Subcutaneous abdominal adipose tissue (tissue), 5 donors: ENCODE data around the gene ARHGEF9.
A peak's percentile ranks its signal among the peaks of the same experiment; 100 is the strongest.
"Not testable (repeated sequence)": the region's sequence is repeated elsewhere in the genome, so short reads cannot be mapped to it uniquely, and the experiment has no call there.

Experiments
- H3K27ac ChIP-seq: one replicate; pipeline ENCODE4 v1.7.0; 2013; ENCODE audit warnings: low read depth, mild to moderate bottlenecking, inconsistent platforms, low read length, moderate library complexity
- H3K27me3 ChIP-seq, 5 donors: one replicate each; pipeline ENCODE4 v1.7.0; 2013; ENCODE audit warnings: low read length in 5 of 5, inconsistent platforms in 1 of 5; ENCODE audit not compliant: control insufficient read depth in 5 of 5, insufficient read depth in 4 of 5
- H3K36me3 ChIP-seq, 5 donors: one replicate each; pipeline ENCODE4 v1.7.0; 2013; ENCODE audit warnings: low read length in 5 of 5; ENCODE audit not compliant: control insufficient read depth in 5 of 5, insufficient read depth in 5 of 5
- H3K4me1 ChIP-seq, 5 donors: one replicate each; pipeline ENCODE4 v1.7.0; 2013; ENCODE audit warnings: low read length in 5 of 5, mild to moderate bottlenecking in 3 of 5, moderate library complexity in 1 of 5; ENCODE audit not compliant: control insufficient read depth in 5 of 5, insufficient read depth in 5 of 5
- H3K4me3 ChIP-seq, 5 donors: one replicate each; pipeline ENCODE4 v1.7.0; 2013; ENCODE audit warnings: low read length in 5 of 5, low read depth in 1 of 5
- H3K9ac ChIP-seq, 5 donors: one replicate each; pipeline ENCODE4 v1.7.0; 2013; ENCODE audit warnings: low read length in 5 of 5, mild to moderate bottlenecking in 4 of 5, moderate library complexity in 3 of 5
- H3K9me3 ChIP-seq, 5 donors: one replicate each; pipeline ENCODE4 v1.7.0; 2013; ENCODE audit warnings: low read length in 5 of 5; ENCODE audit not compliant: control insufficient read depth in 5 of 5
- donor health status: healthy.
- donor health status: healthy.
- donor health status: healthy.
- donor health status: healthy.
- donor health status: healthy.

Gene ARHGEF9

DNA sequence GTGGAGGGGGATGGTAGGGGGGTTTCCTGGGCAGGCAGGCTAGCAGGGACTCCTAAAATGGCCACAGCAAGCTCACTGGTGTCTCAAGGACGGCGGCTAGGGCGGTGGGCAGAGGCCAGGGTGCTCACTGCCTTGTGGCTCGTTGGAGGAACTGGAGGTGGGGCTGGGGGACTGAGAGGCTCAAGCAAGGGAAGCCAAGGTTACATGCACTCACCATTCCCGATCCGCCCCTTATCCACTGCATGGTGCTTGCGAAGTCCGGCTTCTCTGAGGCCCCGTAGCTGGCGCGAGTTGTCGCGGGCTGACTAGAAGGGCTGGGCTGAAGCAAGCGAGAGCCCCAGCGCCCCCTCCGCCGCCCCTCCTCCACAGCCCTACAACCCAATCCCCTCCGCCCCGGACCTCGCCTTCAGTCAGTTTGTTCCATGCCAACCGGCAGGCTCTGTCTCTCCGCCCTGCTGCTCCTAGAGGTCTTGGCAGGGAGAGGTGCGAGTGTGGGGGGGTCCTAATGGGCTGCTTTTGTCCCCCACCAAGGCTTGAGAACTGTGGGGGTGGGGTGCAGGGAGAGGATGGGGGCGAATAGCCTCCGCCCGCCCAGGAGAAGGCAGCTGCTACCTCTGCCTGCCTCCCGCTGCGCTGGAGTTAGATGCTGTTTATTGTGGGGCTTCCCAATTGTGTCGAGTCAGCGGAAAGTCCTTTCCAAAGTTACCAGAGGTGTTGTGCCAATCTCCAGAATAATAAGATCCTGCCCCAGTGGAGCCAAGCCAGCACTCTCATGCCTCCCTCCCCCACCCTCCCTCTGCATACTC lies at the start of gene ARHGEF9:
ARHGEF9 (minus strand) TSS at position 313 of the 806 bp plus-strand sequence; CDS start at position 244, 69 bp downstream.
- peaks cover 5 to 17% (median 10%) of the 10 kb centered on the region in 5 donors for H3K27me3 ChIP-seq
- no peaks in the 10 kb centered on the region for H3K36me3 ChIP-seq
- H3K9me3 ChIP-seq: peaks cover 0 to 3% (median 2%) of the 10 kb centered on the region in 5 donors
- H3K4me3 ChIP-seq: peak within 1 kb of the TSS; percentile 38 to 55 (median 54)
- H3K27ac ChIP-seq: no peak within 1 kb of the TSS
- peak within 1 kb of the TSS in 1 of 5 donors; percentile 31 for H3K9ac ChIP-seq
- peaks cover 0 to 7% (median 5%) of the 10 kb centered on the region in 5 donors for H3K4me1 ChIP-seq

DNA sequence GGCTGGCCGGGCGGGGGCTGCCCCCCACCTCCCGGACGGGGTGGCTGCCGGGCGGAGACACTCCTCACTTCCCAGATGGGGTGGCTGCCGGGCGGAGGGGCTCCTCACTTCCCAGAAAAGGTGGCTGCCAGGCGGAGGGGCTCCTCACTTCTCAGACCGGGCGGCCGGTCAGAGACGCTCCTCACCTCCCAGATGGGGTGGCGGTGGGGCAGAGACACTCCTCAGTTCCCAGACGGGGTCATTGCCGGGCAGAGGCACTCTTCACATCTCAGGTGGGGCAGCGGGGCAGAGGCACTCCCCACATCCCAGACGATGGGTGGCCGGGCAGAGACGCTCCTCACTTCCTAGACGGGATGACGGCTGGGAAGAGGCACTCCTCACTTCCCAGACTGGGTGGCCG lies 40.4 kb upstream of the ARHGEF9 start:
- not testable (repeated sequence) for H3K27ac ChIP-seq, H3K36me3 ChIP-seq, H3K4me3 ChIP-seq, H3K27me3 ChIP-seq, H3K9ac ChIP-seq, H3K4me1 ChIP-seq
- H3K9me3 ChIP-seq: peaks cover 0 to 25% (median 17%) of the 10 kb centered on the region in 5 donors

DNA sequence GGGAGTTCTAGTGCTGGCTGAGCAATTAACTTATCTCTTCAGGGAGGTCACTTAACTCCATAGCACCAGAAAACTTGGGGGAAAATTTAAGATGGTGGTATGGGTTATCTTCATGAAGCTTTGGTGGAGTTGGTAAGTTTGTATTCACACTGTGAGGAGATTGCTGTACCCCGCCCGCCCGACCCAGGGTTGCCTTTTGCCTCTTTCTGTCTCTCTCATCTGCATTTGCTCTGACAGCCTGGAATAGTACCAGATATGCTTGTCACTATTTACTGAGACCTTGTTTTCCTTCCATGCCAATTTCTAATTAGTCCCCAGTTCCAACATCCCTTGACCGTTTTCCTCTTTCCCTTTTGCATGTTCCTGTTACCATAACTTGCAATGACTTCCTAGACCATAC lies 33.1 kb upstream of the ARHGEF9 start:
- Histone ChIP-seq H3K36me3 (no peaks in the 10 kb centered on the region), H3K27ac (no peak overlapping the region), H3K27me3 (no peaks in the 10 kb centered on the region), H3K9me3 (peaks cover 0 to 12% (median 6%) of the 10 kb centered on the region in 5 donors), H3K9ac (no peak overlapping the region), H3K4me3 (no peak overlapping the region), H3K4me1 (no peaks in the 10 kb centered on the region)

DNA sequence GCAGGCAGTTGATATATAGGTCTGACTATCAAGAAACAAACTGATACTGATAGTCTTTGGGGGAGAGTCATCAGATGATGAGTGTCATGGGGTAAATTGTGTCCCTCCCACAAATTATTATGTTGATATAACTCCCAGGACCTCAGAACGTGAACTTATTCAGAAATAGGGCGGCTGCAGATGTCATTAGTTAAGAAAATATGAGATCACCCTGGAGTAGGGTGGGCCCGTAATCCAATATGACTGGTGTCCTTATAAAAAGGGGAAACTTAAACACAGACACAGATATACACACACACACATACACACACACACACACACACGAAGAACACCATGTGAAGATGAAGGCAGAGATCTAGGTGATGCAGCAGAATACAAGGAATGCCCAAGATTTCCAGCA lies 32.7 kb upstream of the ARHGEF9 start:
- no peak overlapping the region for H3K27ac ChIP-seq
- no peak overlapping the region for H3K9ac ChIP-seq
- H3K4me1 ChIP-seq: no peaks in the 10 kb centered on the region
- no peak overlapping the region for H3K4me3 ChIP-seq
- H3K27me3 ChIP-seq: no peaks in the 10 kb centered on the region
- H3K36me3 ChIP-seq: no peaks in the 10 kb centered on the region
- peaks cover 0 to 8% (median 4%) of the 10 kb centered on the region in 5 donors for H3K9me3 ChIP-seq

DNA sequence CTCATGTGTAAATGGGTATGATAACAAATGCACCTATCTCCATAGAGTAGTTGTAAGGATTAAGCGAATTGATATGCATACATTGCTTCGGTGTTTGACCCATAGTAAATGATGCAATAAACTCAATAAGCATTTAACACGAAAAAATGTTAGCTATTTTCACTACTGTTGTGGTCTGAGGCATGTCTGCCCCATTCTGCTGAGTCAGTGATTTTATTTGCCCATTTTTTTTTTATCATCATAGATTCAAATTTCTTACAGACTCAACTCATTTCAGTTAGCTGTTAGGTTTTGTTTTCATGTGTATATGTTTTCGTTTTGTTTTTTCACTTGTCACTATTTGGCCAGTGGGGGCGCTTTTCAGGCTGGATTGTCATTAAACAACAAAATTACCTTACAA lies 27.8 kb upstream of the ARHGEF9 start:
- H3K27me3 ChIP-seq: peaks cover 0 to 5% (median 0%) of the 10 kb centered on the region in 5 donors
- no peaks in the 10 kb centered on the region for H3K36me3 ChIP-seq
- peaks cover 0 to 2% (median 0%) of the 10 kb centered on the region in 5 donors for H3K9me3 ChIP-seq
- no peak overlapping the region for H3K4me3 ChIP-seq
- no peak overlapping the region for H3K27ac ChIP-seq
- H3K4me1 ChIP-seq: no peaks in the 10 kb centered on the region
- H3K9ac ChIP-seq: no peak overlapping the region

DNA sequence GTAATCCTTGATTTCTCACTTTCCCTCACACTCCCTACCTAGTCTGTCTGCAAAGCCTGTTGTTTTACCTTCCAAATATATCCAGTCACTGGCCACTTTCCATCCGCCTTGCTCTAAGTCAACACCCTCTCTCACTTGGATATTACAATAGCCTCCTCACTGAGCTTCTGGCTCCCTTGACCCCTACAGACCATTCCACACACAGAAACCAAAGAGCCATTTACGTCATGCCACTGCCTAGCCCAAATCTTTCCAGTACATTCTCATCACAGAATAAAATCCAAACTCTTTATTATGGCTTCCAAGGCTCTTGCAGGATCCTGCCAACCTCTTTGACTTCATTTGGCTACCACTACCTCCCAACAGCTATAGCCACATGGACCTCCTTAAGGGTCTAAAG lies 25.7 kb upstream of the ARHGEF9 start:
- Histone ChIP-seq H3K9ac (no peak overlapping the region), H3K4me1 (no peaks in the 10 kb centered on the region), H3K36me3 (no peaks in the 10 kb centered on the region), H3K4me3 (no peak overlapping the region), H3K27ac (no peak overlapping the region), H3K9me3 (peaks cover 0 to 2% (median 0%) of the 10 kb centered on the region in 5 donors), H3K27me3 (peaks cover 0 to 5% (median 0%) of the 10 kb centered on the region in 5 donors)

DNA sequence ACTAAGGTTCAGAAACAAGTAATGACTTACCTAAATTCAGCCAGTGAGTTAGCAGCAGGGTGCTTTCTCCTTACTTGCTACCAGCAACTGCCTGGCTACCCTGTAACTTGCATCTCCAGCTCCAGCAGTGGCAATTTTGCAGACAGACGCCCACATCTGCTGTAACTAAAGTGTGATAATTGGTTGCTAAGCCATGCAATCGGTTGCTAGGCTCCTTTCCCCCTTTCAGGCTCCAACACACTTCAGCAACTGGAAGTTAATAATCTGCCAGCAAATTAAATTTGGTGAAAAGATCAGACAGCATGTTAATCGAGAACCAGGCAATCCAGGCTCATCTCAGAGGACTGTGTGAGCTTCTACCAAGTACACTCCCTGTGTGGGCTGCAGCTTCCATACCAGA lies 24.2 kb upstream of the ARHGEF9 start:
- no peaks in the 10 kb centered on the region for H3K4me1 ChIP-seq
- H3K36me3 ChIP-seq: no peaks in the 10 kb centered on the region
- H3K9ac ChIP-seq: no peak overlapping the region
- H3K27me3 ChIP-seq: peaks cover 0 to 8% (median 0%) of the 10 kb centered on the region in 5 donors
- H3K4me3 ChIP-seq: no peak overlapping the region
- H3K9me3 ChIP-seq: peaks cover 0 to 2% (median 0%) of the 10 kb centered on the region in 5 donors
- no peak overlapping the region for H3K27ac ChIP-seq

DNA sequence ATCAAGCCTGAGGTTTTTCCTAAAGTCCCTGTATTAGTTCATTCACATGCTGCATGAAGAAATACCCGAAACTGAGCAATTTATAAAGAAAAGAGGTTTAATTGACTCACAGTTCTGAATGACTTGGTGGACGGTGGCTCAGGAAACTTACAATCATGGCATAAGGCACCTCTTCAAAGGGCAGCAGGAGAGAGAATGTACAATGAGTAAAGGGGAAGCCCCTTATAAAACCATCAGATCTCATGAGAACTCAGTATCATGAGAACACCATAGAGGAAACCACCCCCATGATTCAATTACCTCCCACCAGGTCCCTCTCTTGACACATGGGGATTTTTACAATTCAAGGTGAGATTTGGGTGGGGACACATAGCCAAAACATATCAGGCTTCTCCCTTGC lies 10.4 kb upstream of the ARHGEF9 start:
- H3K4me3 ChIP-seq, H3K36me3 ChIP-seq, H3K9ac ChIP-seq, H3K4me1 ChIP-seq, H3K9me3 ChIP-seq, H3K27ac ChIP-seq: not testable (repeated sequence)
- H3K27me3 ChIP-seq: peaks cover 0 to 12% (median 3%) of the 10 kb centered on the region in 5 donors

DNA sequence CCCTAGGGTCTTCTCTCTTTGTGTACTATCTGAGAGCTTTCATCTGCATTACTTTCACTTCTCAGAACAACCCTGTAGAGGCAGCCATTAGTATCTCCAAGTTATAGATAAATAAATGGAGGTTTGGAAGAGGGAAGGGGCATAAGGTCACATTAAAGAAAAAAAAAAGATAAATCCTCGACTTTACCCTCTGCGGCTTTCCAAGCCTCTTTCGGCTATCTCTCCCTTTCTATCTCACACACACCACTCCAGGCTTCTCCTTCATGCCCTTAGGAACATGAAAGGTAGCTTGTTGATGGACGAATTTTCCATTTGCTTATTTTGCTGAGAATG lies 660 bp upstream of the ARHGEF9 start:
- H3K9me3 ChIP-seq: no peaks in the 10 kb centered on the region
- H3K27ac ChIP-seq: no peak overlapping the region
- no peak overlapping the region for H3K9ac ChIP-seq
- H3K36me3 ChIP-seq: no peaks in the 10 kb centered on the region
- peak overlapping the region in 4 of 5 donors; percentile 33 to 55 (median 54) for H3K4me3 ChIP-seq
- H3K4me1 ChIP-seq: peaks cover 0 to 7% (median 5%) of the 10 kb centered on the region in 5 donors
- peaks cover 5 to 17% (median 10%) of the 10 kb centered on the region in 5 donors for H3K27me3 ChIP-seq

DNA sequence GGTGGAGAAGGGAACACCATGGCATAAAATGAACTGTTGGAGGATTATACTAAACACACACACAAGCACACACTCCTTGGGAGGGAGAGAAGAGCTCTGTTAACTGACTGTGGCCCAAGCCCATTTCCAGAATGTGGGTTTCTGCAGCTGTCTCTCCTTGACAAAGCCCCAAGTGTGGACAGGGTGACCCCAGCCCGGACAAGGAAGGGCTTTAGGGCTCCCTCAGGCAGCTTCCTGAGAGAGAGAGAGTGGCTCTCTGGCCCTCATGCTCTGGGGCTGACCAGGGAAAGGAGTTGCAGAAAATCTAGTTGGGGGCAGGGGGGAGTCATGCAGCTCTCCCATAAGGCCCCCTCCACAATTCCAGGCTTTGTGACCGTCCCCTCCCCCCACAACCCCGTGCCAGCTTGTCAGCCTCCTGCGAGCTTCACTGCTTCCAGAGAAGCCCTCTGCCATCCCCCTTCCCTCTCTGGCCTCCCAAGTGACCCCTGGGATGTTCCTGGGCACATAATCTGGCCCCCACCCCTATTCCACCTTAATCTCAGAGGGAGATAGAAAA lies 590 bp downstream of the ARHGEF9 start:
- Histone ChIP-seq H3K9ac (peak overlapping the region in 1 of 5 donors; percentile 31), H3K4me3 (peak overlapping the region in 4 of 5 donors; percentile 53 to 55 (median 54)), H3K4me1 (peaks cover 0 to 7% (median 5%) of the 10 kb centered on the region in 5 donors), H3K27ac (no peak overlapping the region), H3K9me3 (peaks cover 0 to 9% (median 4%) of the 10 kb centered on the region in 5 donors), H3K27me3 (peaks cover 5 to 17% (median 10%) of the 10 kb centered on the region in 5 donors), H3K36me3 (no peaks in the 10 kb centered on the region)
